ENCODE results near the gene EVC2. TPM values are rescaled to one million over a fixed set of nuclear protein-coding genes. Genes with fewer than 3 reads are reported as not detected.

The EVC2 gene
- total RNA-seq, 2 experiments from 2014 or later: 3.4 TPM; not detected in 1

GRCh38 chr4:5753366-5753765 is 45.0 kb upstream of the EVC2 start:
- ChIA-PET CTCF (ENCODE audit: unreplicated experiment) (no interaction called here), POLR2A (no interaction called here)
- Histone ChIP-seq H3K36me3 (ENCODE audit: insufficient read depth, low read length) (no peaks in the 10 kb centered on the region), H3K9me2 (ENCODE audit: insufficient read depth, low read length) (no peaks in the 10 kb centered on the region), H3K4me2 (ENCODE audit: low read length) (no peak overlapping the region), H4K20me1 (ENCODE audit: insufficient read depth, low read length) (no peaks in the 10 kb centered on the region), H3K79me2 (ENCODE audit: insufficient read depth, low read depth, low read length) (no peaks in the 10 kb centered on the region), H2AFZ (ENCODE audit: low read length) (no peak overlapping the region), H3K4me3 (ENCODE audit: low read depth, low read length, poor library complexity, severe bottlenecking) (no peak overlapping the region), H3K9me3 (ENCODE audit: low read length) (no peaks in the 10 kb centered on the region), H3K27ac (ENCODE audit: low read depth, low read length, poor library complexity, severe bottlenecking) (no peak overlapping the region), H3K4me1 (ENCODE audit: insufficient read depth, low read length, poor library complexity, severe bottlenecking) (no peaks in the 10 kb centered on the region)
- no peak for DNase-seq (ENCODE audit: low spot score)
- intact Hi-C loops (cut with micrococcal nuclease; ENCODE audit: unreplicated experiment): no loop called here
- TF ChIP-seq EZH2phosphoT487 (IDR thresholded peaks at IDR 0.05; ENCODE audit: borderline replicate concordance, low read depth, low read length) (no peak), CTCF (conservative IDR thresholded peaks at IDR 0.05; ENCODE audit: low read length) (no peak)
- BruUV-seq (replicated peaks): no TSS peak

GRCh38 chr4:5752376-5753184 is 44.2 kb upstream of the EVC2 start:
- no peak for TF ChIP-seq EZH2phosphoT487 (IDR thresholded peaks at IDR 0.05; ENCODE audit: borderline replicate concordance, low read depth, low read length)
- no peak for TF ChIP-seq CTCF (conservative IDR thresholded peaks at IDR 0.05; ENCODE audit: low read length)
- BruUV-seq (replicated peaks): no TSS peak
- no peaks in the 10 kb centered on the region for H3K9me2 ChIP-seq (ENCODE audit: insufficient read depth, low read length)

GRCh38 chr4:5751666-5752375 is 43.5 kb upstream of the EVC2 start:
- no peak for DNase-seq (ENCODE audit: low spot score)
- H4K20me1 ChIP-seq (ENCODE audit: insufficient read depth, low read length): no peaks in the 10 kb centered on the region
- H3K4me2 ChIP-seq (ENCODE audit: low read length): no peak overlapping the region
- intact Hi-C loops (cut with micrococcal nuclease; ENCODE audit: unreplicated experiment): no loop called here
- POLR2A ChIA-PET: no interaction called here
- H3K27ac ChIP-seq (ENCODE audit: low read depth, low read length, poor library complexity, severe bottlenecking): no peak overlapping the region
- H3K4me1 ChIP-seq (ENCODE audit: insufficient read depth, low read length, poor library complexity, severe bottlenecking): no peaks in the 10 kb centered on the region
- TF ChIP-seq CTCF (conservative IDR thresholded peaks at IDR 0.05; ENCODE audit: low read length) (no peak), EZH2phosphoT487 (IDR thresholded peaks at IDR 0.05; ENCODE audit: borderline replicate concordance, low read depth, low read length) (no peak)
- H2AFZ ChIP-seq (ENCODE audit: low read length): no peak overlapping the region
- no peak overlapping the region for H3K4me3 ChIP-seq (ENCODE audit: low read depth, low read length, poor library complexity, severe bottlenecking)
- CTCF ChIA-PET (ENCODE audit: unreplicated experiment): no interaction called here
- BruUV-seq (replicated peaks): no TSS peak
- no peaks in the 10 kb centered on the region for H3K79me2 ChIP-seq (ENCODE audit: insufficient read depth, low read depth, low read length)
- no peaks in the 10 kb centered on the region for H3K9me3 ChIP-seq (ENCODE audit: low read length)
- no peaks in the 10 kb centered on the region for H3K36me3 ChIP-seq (ENCODE audit: insufficient read depth, low read length)
- no peaks in the 10 kb centered on the region for H3K9me2 ChIP-seq (ENCODE audit: insufficient read depth, low read length)

More at GRCh38 chr4:5752376-5753184, 44.2 kb upstream of the EVC2 start:
- Histone ChIP-seq H2AFZ (ENCODE audit: low read length) (no peak overlapping the region), H3K4me2 (ENCODE audit: low read length) (no peak overlapping the region), H3K4me3 (ENCODE audit: low read depth, low read length, poor library complexity, severe bottlenecking) (no peak overlapping the region), H3K36me3 (ENCODE audit: insufficient read depth, low read length) (no peaks in the 10 kb centered on the region), H3K4me1 (ENCODE audit: insufficient read depth, low read length, poor library complexity, severe bottlenecking) (no peaks in the 10 kb centered on the region), H3K27ac (ENCODE audit: low read depth, low read length, poor library complexity, severe bottlenecking) (no peak overlapping the region), H3K79me2 (ENCODE audit: insufficient read depth, low read depth, low read length) (no peaks in the 10 kb centered on the region), H3K9me3 (ENCODE audit: low read length) (no peaks in the 10 kb centered on the region), H4K20me1 (ENCODE audit: insufficient read depth, low read length) (no peaks in the 10 kb centered on the region)
- no peak for DNase-seq (ENCODE audit: low spot score)
- intact Hi-C loops (cut with micrococcal nuclease; ENCODE audit: unreplicated experiment): no loop called here
- ChIA-PET CTCF (ENCODE audit: unreplicated experiment) (no interaction called here), POLR2A (no interaction called here)
